Thyroid gland (tissue), 4 donors: ENCODE results near the gene CPXM1.

Source experiments
- CTCF ChIP-seq, 6 experiments: fragments of 200-600 bp in 3 of 6; fragments of 450-650 bp in 3 of 6; sonication (generic) in 3 of 6; IDR thresholded peaks; one replicate each; pipeline ENCODE4 v1.5.1; 2016 to 2019; ENCODE audit warnings: antibody characterized with exemption in 6 of 6, mild to moderate bottlenecking in 2 of 6, inconsistent platforms in 1 of 6, moderate library complexity in 1 of 6
- POLR2A ChIP-seq, 2 donors: fragments of 450-650 bp; IDR thresholded peaks; one replicate each; pipeline ENCODE4 v1.6.1; 2017; ENCODE audit warnings: antibody characterized with exemption in 2 of 2, mild to moderate bottlenecking in 2 of 2, moderate library complexity in 1 of 2

GRCh38 chr20:2798095-2798805 lies 2.2 kb downstream of the CPXM1 start:
- TF ChIP-seq CTCF (IDR thresholded peaks at IDR 0.05) (no peak), POLR2A (IDR thresholded peaks at IDR 0.05) (no peak)
